ENCODE results near the gene CDC40.

GRCh38 chr6:110270165-110270564 lies 89.9 kb downstream of the CDC40 start:
- no peak for TF ChIP-seq CTCF (IDR thresholded peaks at IDR 0.05)
- TF ChIP-seq POLR2AphosphoS5 (IDR thresholded peaks at IDR 0.05; ENCODE audit: low read depth, low read length) = no peak
- TF ChIP-seq REST (IDR thresholded peaks at IDR 0.05; ENCODE audit: insufficient read depth in 1 of 2, low read depth in 2 of 2, low read length in 1 of 2) = no peak
- no peak for TF ChIP-seq TCF7L2 (IDR thresholded peaks at IDR 0.05; ENCODE audit: low read depth, low read length)
- no peak for TF ChIP-seq SIN3A (IDR thresholded peaks at IDR 0.05; ENCODE audit: borderline replicate concordance, insufficient read depth, low read depth, low read length)
